K562 (cell line): ENCODE data around the gene KRTAP10-4. TPM values are rescaled to one million over a fixed set of nuclear protein-coding genes. Genes with fewer than 3 reads are reported as not detected.

Experiments
- ATAC-seq: fragments of 200-7000 bp; cut with Tn5 transposase; 3 replicates; pipeline ENCODE4 v1.9.1; 2020; ENCODE audit warnings: moderate library complexity
- BruUV-seq: library from RNA; stranded (reverse); fragments of 400-500 nt; replicated peaks from 2 replicates; lab custom pipeline; 2021; lab: Mats Ljungman, UMichigan
- CTCF ChIA-PET: fragments of 300-600 bp; formaldehyde crosslinking; extraction: SDS; loops from one replicate; lab custom pipeline; 2021; ENCODE audit warnings: low intra/inter-chr PET ratio; lab: Yijun Ruan, JAX
- POLR2A ChIA-PET: fragments of 300-600, 350-650 bp; sonication (Branson Sonifier 250); formaldehyde crosslinking; extraction: SDS; loops from one replicate; lab custom pipeline; 2021; ENCODE audit warnings: antibody characterized with exemption, inconsistent platforms; lab: Yijun Ruan, JAX
- DNase-seq, 4 experiments: peaks; one replicate each; pipeline versions ENCODE4 v3.0.0 to v3.0.0-alpha.2; 2011 to 2018; ENCODE audit warnings: low spot score in 3 of 4, mixed read lengths in 3 of 4; ENCODE audit errors: extremely low read depth in 1 of 4
- FAIRE-seq: peaks from 2 replicates; lab custom pipeline; 2011; peaks lifted over from hg19 to GRCh38; lab: Jason Lieb, UNC
- H2AFZ ChIP-seq: 2 replicates; pipeline ENCODE4 v1.6.0; 2011; ENCODE audit warnings: low read depth, low read length, control low read depth, inconsistent platforms
- H3K27ac ChIP-seq: fragments of 200-600 bp; 3 replicates; pipeline ENCODE4 v1.8.0; 2011; ENCODE audit warnings: low read depth, mild to moderate bottlenecking, control low read depth, inconsistent platforms, low read length, moderate library complexity, mixed read lengths; ENCODE audit errors: extremely low read depth
- H3K27me3 ChIP-seq, 2 experiments: fragments of 300-600 bp in 1 of 2; 2 replicates in 1 of 2; 3 replicates in 1 of 2; pipeline versions ENCODE4 v1.6.0 to v1.8.0; 2011; ENCODE audit warnings: inconsistent platforms in 2 of 2, low read length in 2 of 2, mild to moderate bottlenecking in 1 of 2, mixed read lengths in 1 of 2, moderate library complexity in 1 of 2; ENCODE audit not compliant: control insufficient read depth in 2 of 2, insufficient read depth in 2 of 2
- H3K36me3 ChIP-seq: fragments of 300-600 bp; 3 replicates; pipeline ENCODE4 v1.8.0; 2011; ENCODE audit warnings: mild to moderate bottlenecking, low read length, inconsistent platforms; ENCODE audit not compliant: control insufficient read depth, insufficient read depth
- H3K4me1 ChIP-seq, 2 experiments: fragments of 200-600 bp in 1 of 2; replicated peaks in 1 of 2; 2 replicates in 1 of 2; 3 replicates in 1 of 2; pipeline versions ENCODE4 v1.5.1 to v1.8.0; 2011; ENCODE audit warnings: inconsistent platforms in 2 of 2, low read length in 2 of 2, mild to moderate bottlenecking in 1 of 2, mixed read lengths in 1 of 2, moderate library complexity in 1 of 2; ENCODE audit not compliant: control insufficient read depth in 2 of 2, insufficient read depth in 2 of 2
- H3K4me2 ChIP-seq: 2 replicates; pipeline ENCODE4 v1.6.1; 2011; ENCODE audit warnings: low read length, control low read depth, inconsistent platforms, mixed read lengths; ENCODE audit not compliant: insufficient read depth
- H3K4me3 ChIP-seq: fragments of 200-600 bp; sonication (generic), shearing (Covaris generic); 2 replicates; pipeline ENCODE4 v1.5.1; 2016; ENCODE audit warnings: control low read depth, inconsistent platforms
- H3K79me2 ChIP-seq: fragments of 200-600 bp; 3 replicates; pipeline ENCODE4 v1.8.0; 2011; ENCODE audit warnings: low read length, inconsistent platforms; ENCODE audit not compliant: control insufficient read depth, insufficient read depth
- H3K9ac ChIP-seq, 2 experiments: 2 replicates each; pipeline versions ENCODE4 v1.6.0 to v1.6.1; 2011; ENCODE audit warnings: low read depth in 2 of 2, low read length in 2 of 2, control low read depth in 1 of 2, inconsistent platforms in 1 of 2, mild to moderate bottlenecking in 1 of 2, mixed read lengths in 1 of 2; ENCODE audit not compliant: insufficient read depth in 1 of 2
- H3K9me1 ChIP-seq: one replicate; pipeline ENCODE4 v1.6.0; 2011; ENCODE audit warnings: inconsistent platforms, mild to moderate bottlenecking, low read length, moderate library complexity; ENCODE audit not compliant: control insufficient read depth, insufficient read depth
- H3K9me3 ChIP-seq: replicated peaks from 2 replicates; pipeline ENCODE4 v1.5.1; 2011; ENCODE audit warnings: low read depth, low read length, inconsistent platforms; ENCODE audit not compliant: control insufficient read depth, insufficient read depth
- H4K20me1 ChIP-seq: replicated peaks from 2 replicates; pipeline ENCODE4 v1.6.1; 2011; ENCODE audit warnings: low read length, inconsistent platforms, mixed read lengths; ENCODE audit not compliant: control insufficient read depth, insufficient read depth
- CTBP1 ChIP-seq: fragments of 450-650 bp; IDR thresholded peaks from 2 replicates; pipeline ENCODE4 v1.6.1; 2016; ENCODE audit warnings: borderline replicate concordance
- ELF2 ChIP-seq: fragments of 250-450 bp; sonication (Bioruptor Pico); IDR thresholded peaks from 2 replicates; pipeline ENCODE4 v1.5.0; 2021; ENCODE audit warnings: mild to moderate bottlenecking
- FOSL1 ChIP-seq: fragments of 200-800 bp; sonication (Bioruptor generic); conservative IDR thresholded peaks from 2 replicates; pipeline ENCODE4 v1.6.1; 2016; ENCODE audit warnings: missing genetic modification characterization, missing compliant biosample characterization
- PYGO2 ChIP-seq: fragments of 450-650 bp; IDR thresholded peaks from 2 replicates; pipeline ENCODE4 v1.6.1; 2016; ENCODE audit warnings: mild to moderate bottlenecking, missing genetic modification characterization, moderate library complexity, missing compliant biosample characterization
- RAD21 ChIP-seq, 2 experiments: fragments of 250-450 bp in 1 of 2; fragments of 450-650 bp in 1 of 2; sonication (Bioruptor Pico) in 1 of 2; formaldehyde crosslinking in 1 of 2; IDR thresholded peaks in 1 of 2; conservative IDR thresholded peaks in 1 of 2; 2 replicates each; pipeline versions ENCODE4 v1.4.0 to v1.8.0; 2020 to 2022; ENCODE audit warnings: mild to moderate bottlenecking in 2 of 2, moderate library complexity in 1 of 2
- RCOR1 ChIP-seq, 2 experiments: IDR thresholded peaks; 2 replicates each; pipeline ENCODE4 v1.6.1; 2012; ENCODE audit warnings: low read depth in 2 of 2, low read length in 2 of 2, borderline replicate concordance in 1 of 2, improper control_type of control experiment in 1 of 2
- SRSF7 ChIP-seq: fragments of 200-400 bp; formaldehyde crosslinking; optimal IDR thresholded peaks from 2 replicates; pipeline ENCODE3; 2017; ENCODE audit warnings: mild to moderate bottlenecking, low read depth, low read length
- TAF9B ChIP-seq: fragments of 450-650 bp; IDR thresholded peaks from 2 replicates; pipeline ENCODE4 v1.6.1; 2018; ENCODE audit warnings: mild to moderate bottlenecking; ENCODE audit not compliant: partially characterized antibody
- ZNF311 ChIP-seq: fragments of 250-450 bp; sonication (Bioruptor Pico); IDR thresholded peaks from 2 replicates; pipeline ENCODE4 v1.4.0; 2020; ENCODE audit warnings: mild to moderate bottlenecking, moderate library complexity
- WGBS: fragments of 100-300 bp; shearing (Covaris generic); methylation state at CpG from one replicate; pipeline ENCODE4 v1.1.6; 2016; ENCODE audit warnings: low coverage, mixed read lengths; ENCODE audit not compliant: insufficient coverage; ENCODE audit errors: missing lambda C conversion rate; 5-methylcytosine and 5-hydroxymethylcytosine counted together
- in situ Hi-C: fragments of 300-500 bp; cut with MboI; formaldehyde crosslinking; loops from 4 replicates; pipeline ENCODE4 v1.15.0; 2018; ENCODE audit warnings: inconsistent platforms, mixed read lengths
- intact Hi-C: fragments of 100-400 bp; cut with micrococcal nuclease; formaldehyde crosslinking; loops from 2 replicates; pipeline ENCODE4 v1.14.2; 2022
- polyA plus RNA-seq, 8 experiments: library from polyadenylated mRNA; depleted of rRNA in 4 of 8; stranded (reverse) in 5 of 8; unstranded in 3 of 8; fragments of >200 nt; fragmentation: Nextera tagmentation in 2 of 8; fragmentation: Illumina TruSeq in 1 of 8; extraction: Ambion mirVana in 2 of 8; extraction: Trizol in 1 of 8; gene quantifications; 2 replicates each; pipeline versions ENCODE4 v1.2.1 to v1.2.3, GENCODE V29; 2011 to 2014; ENCODE audit warnings: inconsistent platforms in 1 of 8, missing spikeins in 1 of 8
- total RNA-seq, 7 experiments: library from RNA; depleted of rRNA in 6 of 7; stranded (reverse); fragments of >200 nt in 6 of 7; fragmentation: Illumina TruSeq in 2 of 7; extraction: Trizol in 2 of 7; gene quantifications; 2 replicates each; pipeline versions ENCODE4 v1.2.1 to v1.2.3, GENCODE V29; 2011 to 2021; ENCODE audit warnings: low replicate concordance in 1 of 7
- TF ChIP-seq, protein P1 (sequence below), 2 experiments: fragments of 200-800 bp in 1 of 2; sonication (Bioruptor generic) in 1 of 2; sonication (generic) in 1 of 2; formaldehyde crosslinking in 1 of 2; IDR thresholded peaks in 1 of 2; conservative IDR thresholded peaks in 1 of 2; 2 replicates each; pipeline versions ENCODE4 v1.5.0 to v1.6.1; 2016 to 2020; ENCODE audit warnings: missing compliant biosample characterization in 1 of 2, missing genetic modification characterization in 1 of 2, missing genetic modification reagents in 1 of 2

Gene KRTAP10-4
- total and polyA plus RNA-seq, 9 of the 15 experiments (the other 6 are each of a cell fraction or from before 2014, with no cell fraction given), result not detected

DNA sequence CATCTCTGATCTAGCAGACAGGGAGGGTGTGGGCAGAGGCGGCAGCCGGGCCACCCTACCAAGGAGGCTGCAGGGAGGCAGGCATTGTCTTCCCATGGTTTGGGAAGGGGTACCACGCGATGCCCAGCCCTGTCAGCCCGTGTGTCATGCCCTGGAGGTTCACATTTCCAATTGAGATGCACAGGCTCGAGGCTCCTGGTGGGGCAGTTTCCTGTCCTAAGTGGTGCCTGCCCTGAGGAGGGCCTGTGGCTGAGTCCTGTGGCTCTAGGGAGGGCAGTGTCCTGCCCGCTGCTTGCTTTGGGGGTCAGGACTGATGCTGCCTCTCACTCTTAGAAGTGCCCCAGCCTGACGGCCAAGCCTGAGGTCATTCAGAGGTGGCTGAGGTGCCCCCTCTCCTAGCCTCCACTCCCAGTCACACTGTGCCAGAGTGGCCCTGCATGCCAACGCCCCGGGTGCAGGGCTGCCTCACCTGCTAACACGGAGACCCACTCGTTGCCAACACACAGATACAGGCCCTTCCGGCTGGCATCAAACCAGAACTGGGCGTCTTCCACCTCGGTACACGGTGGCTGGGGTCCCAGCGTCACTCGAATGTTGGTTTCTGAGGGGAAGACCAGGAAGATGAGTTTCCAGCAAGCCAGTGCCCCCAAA lies 45.4 kb upstream of the KRTAP10-4 start (continued):
- no peak for TF ChIP-seq SRSF7

DNA sequence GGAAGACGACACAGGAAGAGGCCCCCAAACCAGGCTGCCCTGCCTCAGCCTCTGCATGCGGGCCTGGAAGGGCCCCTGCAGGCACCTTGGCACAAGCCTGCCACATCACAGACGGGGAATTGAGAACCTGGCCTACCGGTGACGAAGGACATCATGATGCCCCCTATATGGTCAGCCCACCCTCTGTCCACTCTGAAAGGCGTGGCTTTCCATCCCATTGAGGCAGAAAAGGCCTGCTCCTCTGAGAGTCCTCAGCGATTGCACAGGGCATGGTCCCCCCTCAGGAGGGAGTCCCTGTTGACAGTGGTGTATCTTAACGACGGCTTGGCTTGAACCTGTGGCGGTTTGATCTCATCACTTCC lies 44.9 kb upstream of the KRTAP10-4 start:
- H3K9ac ChIP-seq, result no peak overlapping the region
- no TSS peak for BruUV-seq
- FAIRE-seq (no peak), ATAC-seq (no peak), DNase-seq (no peak)
- CTCF ChIA-PET, result no interaction called here
- H3K9me1 ChIP-seq, result no peaks in the 10 kb centered on the region
- in situ Hi-C loops (no loop called here), intact Hi-C loops (no loop called here)
- no peak overlapping the region for H3K4me2 ChIP-seq
- no peak overlapping the region for H2AFZ ChIP-seq
- POLR2A ChIA-PET, result no interaction called here
- peaks cover 18% of the 10 kb centered on the region; the same call in 1 of the 2 replicates for H4K20me1 ChIP-seq
- H3K36me3 ChIP-seq, result no peaks in the 10 kb centered on the region
- H3K4me3 ChIP-seq, result no peak overlapping the region
- H3K9me3 ChIP-seq, result peaks cover 16% of the 10 kb centered on the region; the same call in 1 of the 2 replicates
- H3K79me2 ChIP-seq, result no peaks in the 10 kb centered on the region
- WGBS, result under 1% methylated on average over 10 of the region's 10 CpGs
- no peak overlapping the region for H3K27ac ChIP-seq
- H3K27me3 ChIP-seq, result peaks cover 44 to 84% of the 10 kb centered on the region in 2 experiments
- H3K4me1 ChIP-seq, result peaks cover 0 to 14% of the 10 kb centered on the region in 2 experiments; a peak in 1 of 5 replicates
- TF ChIP-seq RAD21 (CRISPR knock-in tag; conservative IDR thresholded peaks at IDR 0.05 in 1 of 2, IDR thresholded peaks at IDR 0.05 in 1 of 2), result no peak
- TF ChIP-seq TAF9B, result no peak
- TF ChIP-seq CTBP1, result no peak
- TF ChIP-seq RCOR1 (IDR thresholded peaks at IDR 0.05; ENCODE audit: borderline replicate concordance in 1 of 2, low read depth in 2 of 2, low read length in 2 of 2), result no peak
- no peak for TF ChIP-seq ZNF311
- TF ChIP-seq PYGO2 (tag), result no peak
- TF ChIP-seq, protein P1, sequence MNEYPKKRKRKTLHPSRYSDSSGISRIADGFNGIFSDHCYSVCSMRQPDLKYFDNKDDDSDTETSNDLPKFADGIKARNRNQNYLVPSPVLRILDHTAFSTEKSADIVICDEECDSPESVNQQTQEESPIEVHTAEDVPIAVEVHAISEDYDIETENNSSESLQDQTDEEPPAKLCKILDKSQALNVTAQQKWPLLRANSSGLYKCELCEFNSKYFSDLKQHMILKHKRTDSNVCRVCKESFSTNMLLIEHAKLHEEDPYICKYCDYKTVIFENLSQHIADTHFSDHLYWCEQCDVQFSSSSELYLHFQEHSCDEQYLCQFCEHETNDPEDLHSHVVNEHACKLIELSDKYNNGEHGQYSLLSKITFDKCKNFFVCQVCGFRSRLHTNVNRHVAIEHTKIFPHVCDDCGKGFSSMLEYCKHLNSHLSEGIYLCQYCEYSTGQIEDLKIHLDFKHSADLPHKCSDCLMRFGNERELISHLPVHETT (CRISPR knock-in tag; conservative IDR thresholded peaks at IDR 0.05 in 1 of 2, IDR thresholded peaks at IDR 0.05 in 1 of 2), result no peak
- TF ChIP-seq FOSL1, result no peak
- TF ChIP-seq ELF2, result no peak
